HG02678 (cell line): ENCODE results near the gene LSR.
A peak's percentile ranks its signal among the peaks of the same experiment; 100 is the strongest.

Experiments
- ATAC-seq: cut with Tn5 transposase; IDR thresholded peaks from one replicate; pipeline ENCODE4 v1.9.1; 2021; ENCODE audit warnings: mild to moderate bottlenecking, moderate library complexity; ENCODE audit not compliant: unreplicated experiment

Gene LSR

GRCh38 chr19:35266520-35267352, 17.9 kb downstream of the LSR start:
- no peak for ATAC-seq

DNA sequence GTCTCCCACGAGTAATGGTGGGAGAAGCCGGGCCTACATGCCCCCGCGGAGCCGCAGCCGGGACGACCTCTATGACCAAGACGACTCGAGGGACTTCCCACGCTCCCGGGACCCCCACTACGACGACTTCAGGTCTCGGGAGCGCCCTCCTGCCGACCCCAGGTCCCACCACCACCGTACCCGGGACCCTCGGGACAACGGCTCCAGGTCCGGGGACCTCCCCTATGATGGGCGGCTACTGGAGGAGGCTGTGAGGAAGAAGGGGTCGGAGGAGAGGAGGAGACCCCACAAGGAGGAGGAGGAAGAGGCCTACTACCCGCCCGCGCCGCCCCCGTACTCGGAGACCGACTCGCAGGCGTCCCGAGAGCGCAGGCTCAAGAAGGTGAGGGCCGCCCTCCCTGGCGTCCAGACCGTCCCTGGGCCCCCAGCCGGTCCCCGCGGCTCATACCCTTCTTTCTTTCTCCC, 18.6 kb downstream of the LSR start:
- ATAC-seq = no peak

DNA sequence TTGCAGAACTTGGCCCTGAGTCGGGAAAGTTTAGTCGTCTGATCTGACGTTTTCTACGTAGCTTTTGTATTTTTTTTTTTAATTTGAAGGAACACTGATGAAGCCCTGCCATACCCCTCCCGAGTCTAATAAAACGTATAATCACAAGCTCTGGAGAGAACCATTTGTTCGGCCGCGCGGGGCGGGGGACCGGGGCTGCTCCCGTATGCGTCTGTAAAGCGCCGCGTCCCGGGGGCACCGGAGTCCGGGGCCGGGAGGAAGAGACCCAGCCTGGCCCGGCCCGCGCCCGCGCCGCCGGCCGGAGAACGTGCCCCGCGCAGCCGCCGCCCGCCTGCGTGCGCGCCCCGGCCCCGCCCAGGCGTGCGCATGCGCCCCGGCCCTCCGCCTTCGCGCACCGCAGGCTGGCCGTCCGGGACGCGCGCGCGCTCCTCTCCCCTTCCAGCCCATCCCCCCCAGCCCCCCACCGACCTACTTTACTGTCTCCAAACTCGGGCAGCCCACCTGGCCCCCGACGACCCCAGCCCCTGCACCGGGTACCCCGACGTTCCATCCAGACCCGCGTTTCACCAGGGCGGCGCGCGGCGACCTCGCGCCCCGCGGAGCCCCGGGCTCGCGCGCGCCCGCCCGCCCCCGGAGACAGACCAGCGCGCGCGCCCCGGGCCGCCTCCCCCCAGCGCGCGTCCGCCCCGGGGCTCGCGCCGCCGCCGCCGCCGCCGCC, 19.2 kb downstream of the LSR start:
- peak; percentile 52 for ATAC-seq

- ATAC-seq = peak; percentile 29
These were observed 20.0 kb downstream of the LSR start, which contains the start of gene USF2 for GRCh38 chr19:35268536-35269437. TSS of gene USF2 (plus strand) at chr19:35268962. CDS start at chr19:35269102, 140 bp downstream.

GRCh38 chr19:35269438-35270117, 20.8 kb downstream of the LSR start:
- peak; percentile 57 for ATAC-seq

DNA sequence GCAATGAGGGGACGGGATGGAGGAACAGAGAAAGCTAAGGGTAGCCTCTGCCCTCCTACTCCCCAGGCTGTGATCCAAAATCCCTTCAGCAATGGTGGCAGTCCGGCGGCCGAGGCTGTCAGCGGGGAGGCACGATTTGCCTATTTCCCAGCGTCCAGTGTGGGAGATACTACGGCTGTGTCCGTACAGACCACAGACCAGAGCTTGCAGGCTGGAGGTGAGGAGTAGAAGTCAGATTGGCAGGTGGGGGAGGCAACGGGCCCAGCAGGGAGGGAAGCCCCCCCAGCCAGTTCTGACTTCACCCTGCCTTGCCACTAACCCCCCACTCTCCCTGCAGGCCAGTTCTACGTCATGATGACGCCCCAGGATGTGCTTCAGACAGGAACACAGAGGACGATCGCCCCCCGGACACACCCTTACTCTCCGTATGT, 21.6 kb downstream of the LSR start:
- ATAC-seq = no peak

DNA sequence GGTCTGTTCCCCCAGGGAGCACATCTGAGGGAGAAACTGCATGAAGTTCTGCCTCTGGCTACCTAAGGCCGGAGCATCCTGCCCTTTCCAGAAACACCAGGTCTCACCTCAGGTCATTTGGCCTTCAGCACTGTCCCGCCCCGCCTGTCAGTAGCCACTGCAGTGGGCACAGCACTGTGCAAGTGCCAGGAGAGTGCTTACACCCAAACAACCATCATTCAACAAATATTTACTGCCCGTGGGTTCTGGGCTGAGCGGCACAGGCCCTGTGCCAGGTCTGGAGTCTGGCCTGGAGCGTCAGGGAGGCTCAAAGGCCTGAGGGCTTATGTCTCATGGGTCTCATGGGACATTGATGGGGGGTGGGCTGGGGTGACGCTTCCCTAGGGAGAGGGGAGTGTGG, 22.7 kb downstream of the LSR start:
- ATAC-seq = no peak

- ATAC-seq = no peak
These were observed 23.4 kb downstream of the LSR start for GRCh38 chr19:35272122-35272719.

GRCh38 chr19:35272954-35273649, 24.3 kb downstream of the LSR start:
- ATAC-seq = no peak

DNA sequence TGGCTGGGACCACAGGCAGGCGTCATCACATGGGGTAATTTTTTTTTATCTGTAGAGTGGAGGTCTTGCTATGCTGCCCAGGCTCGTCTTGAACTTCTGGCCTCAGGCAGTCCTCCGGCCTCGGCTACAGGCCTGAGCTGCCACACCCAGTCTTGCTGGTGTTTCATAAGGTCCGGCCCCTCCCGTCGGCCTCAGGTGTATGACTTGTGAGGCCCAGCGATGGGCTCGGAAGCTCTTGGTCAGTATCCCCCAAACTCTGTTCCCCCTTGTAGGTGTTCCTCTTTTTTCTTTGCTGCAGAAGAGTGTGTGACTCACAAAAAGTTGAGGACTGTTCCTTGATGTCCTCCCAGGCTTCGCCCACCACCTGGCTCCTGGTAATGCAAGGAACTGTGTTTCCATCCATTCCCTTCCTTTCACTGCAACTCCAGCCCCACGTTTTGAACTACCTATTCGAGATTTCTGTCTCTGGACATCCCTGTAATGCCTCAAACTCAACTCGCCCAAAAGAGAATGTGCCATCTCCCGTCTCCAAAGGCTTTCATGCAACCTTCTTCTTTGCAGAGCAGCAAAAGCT, 25.0 kb downstream of the LSR start:
- no peak for ATAC-seq

DNA sequence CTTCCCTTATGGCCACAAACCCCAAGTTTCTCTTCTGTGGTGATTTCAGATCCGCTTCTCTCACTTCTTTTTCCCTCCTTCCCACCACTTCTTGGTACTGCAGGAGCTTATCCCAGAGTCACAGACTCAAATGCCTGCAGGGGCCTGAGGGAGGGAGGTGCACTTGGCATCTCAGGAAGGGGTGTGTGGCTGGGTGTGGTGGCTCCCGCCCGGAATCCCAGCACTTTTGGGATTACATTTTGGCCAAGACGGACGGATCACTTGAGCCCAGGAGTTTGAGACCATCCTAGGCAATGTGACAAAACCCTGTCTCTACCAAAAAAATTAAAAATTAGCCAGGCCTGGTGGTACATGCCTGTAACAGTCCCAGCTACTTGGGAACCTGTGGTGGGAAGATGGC, 25.5 kb downstream of the LSR start:
- no peak for ATAC-seq

DNA sequence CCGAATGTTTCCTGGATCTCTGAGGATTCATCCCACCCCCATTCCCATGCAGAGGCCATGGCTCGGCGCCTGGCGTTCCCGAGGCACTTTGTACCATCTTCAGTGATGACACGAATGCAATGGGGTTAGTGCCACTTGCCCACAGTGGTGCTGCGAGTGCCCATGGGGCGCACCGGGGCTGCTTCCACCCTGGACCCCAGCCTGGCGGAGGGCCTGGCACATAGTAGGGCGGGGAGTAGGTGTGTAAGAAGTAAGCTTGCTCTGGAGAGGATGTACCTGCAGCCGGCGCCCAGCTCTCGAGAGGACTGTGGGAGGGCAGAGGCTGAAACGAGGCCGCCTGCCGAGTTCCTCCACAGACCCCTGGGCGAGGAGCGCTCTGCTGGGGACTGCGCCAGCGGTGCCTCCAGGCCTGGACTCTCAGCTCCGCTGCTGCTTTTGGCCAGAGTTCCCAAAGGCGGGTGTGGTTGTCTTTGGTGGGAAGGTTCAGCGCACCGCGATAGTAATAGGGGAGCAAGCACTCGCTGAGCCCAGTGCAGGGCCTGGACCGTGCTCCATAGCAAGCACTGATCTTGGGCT, 28.0 kb downstream of the LSR start:
- no peak for ATAC-seq

DNA sequence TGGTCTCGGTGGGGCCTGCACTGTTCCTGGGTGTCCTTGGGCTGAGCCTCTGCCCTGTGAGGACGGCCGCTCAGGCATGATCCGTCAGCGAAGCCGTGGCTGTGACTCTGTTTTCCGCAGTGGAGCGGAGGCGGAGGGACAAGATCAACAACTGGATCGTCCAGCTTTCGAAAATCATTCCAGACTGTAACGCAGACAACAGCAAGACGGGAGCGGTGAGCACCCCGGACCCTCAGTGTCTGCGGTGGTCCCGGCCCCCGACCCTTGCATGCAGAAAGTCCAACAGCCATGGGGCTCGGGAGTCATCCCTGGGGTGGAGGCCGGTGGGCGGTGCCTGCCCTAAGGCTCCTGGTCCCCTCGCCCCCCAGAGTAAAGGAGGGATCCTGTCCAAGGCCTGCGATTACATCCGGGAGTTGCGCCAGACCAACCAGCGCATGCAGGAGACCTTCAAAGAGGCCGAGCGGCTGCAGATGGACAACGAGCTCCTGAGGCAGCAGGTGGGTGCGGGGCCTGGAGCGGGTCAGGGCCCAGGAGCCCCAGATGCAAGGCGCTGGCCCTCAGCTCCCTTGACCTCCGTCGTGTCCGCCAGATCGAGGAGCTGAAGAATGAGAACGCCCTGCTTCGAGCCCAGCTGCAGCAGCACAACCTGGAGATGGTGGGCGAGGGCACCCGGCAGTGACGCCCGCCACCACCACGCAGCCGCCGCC, 29.9 kb downstream of the LSR start:
- no peak for ATAC-seq

DNA sequence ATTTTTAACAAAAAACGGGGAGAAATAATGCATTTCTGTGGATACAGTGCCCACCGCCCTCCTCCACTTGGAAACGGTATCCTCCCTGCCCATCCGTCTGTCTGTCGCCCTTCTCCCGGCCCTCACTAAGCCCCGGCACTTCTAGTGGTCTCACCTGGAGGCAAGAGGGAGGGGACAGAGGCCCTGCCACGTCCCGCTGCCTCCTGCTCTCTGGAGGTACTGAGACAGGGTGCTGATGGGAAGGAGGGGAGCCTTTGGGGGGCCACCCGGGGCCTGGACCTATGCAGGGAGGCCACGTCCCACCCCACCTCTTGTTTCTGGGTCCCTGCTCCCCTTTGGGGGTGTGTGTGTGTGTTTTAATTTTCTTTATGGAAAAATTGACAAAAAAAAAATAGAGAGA, 30.6 kb downstream of the LSR start:
- no peak for ATAC-seq

- ATAC-seq = no peak
These were observed 31.4 kb downstream of the LSR start for GRCh38 chr19:35279985-35280821.

DNA sequence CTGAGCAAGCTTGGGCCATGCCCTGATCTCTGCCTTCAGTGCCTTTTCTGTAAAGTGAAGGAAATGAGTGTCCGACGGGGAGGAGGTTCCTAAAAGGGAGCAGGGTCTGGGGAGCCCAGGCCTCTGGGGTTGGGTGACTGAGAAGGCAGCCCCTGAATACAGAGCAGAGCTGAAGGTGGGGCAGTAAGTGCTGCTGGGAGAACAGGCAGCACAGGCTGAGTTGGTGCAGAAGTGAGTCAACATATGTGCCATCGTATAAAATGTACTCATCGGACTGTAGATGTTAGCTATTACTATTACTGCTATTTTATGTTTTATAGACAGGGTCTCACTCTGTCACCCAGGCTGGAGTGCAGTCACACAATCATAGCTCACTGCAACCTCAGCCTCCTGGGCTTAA, 32.5 kb downstream of the LSR start:
- no peak for ATAC-seq
